Natural killer cell (primary cell): Measurements from ENCODE around the gene RTP4. TPM values are rescaled to one million over a fixed set of nuclear protein-coding genes. Genes with fewer than 3 reads are reported as not detected.

Experiments used
- ATAC-seq, 3 donors: fragments of 150-1000 bp in 2 of 3; fragments of 200-7000 bp in 1 of 3; cut with Tn5 transposase; 1 replicate in 1 of 3; 2 replicates in 2 of 3; pipeline ENCODE4 v1.10.0; 2021; ENCODE audit warnings: mild to moderate bottlenecking in 2 of 3, moderate library complexity in 2 of 3
- DNase-seq, 2 donors: peaks; one replicate each; pipeline versions ENCODE4 v3.0.0 to v3.0.0-alpha.2; 2013 to 2021; ENCODE audit warnings: mixed read lengths in 1 of 2
- H3K27ac ChIP-seq: one replicate; pipeline ENCODE4 v1.5.1; 2013; ENCODE audit warnings: mild to moderate bottlenecking, low read length
- H3K27me3 ChIP-seq: one replicate; pipeline ENCODE4 v1.6.1; 2013; ENCODE audit warnings: low read length; ENCODE audit not compliant: control insufficient read depth, insufficient read depth
- H3K36me3 ChIP-seq: one replicate; pipeline ENCODE4 v1.6.1; 2013; ENCODE audit warnings: low read length; ENCODE audit not compliant: control insufficient read depth, insufficient read depth
- H3K4me1 ChIP-seq: one replicate; pipeline ENCODE4 v1.6.1; 2013; ENCODE audit warnings: low read length; ENCODE audit not compliant: control insufficient read depth, insufficient read depth
- H3K4me3 ChIP-seq: one replicate; pipeline ENCODE4 v1.5.1; 2013; ENCODE audit warnings: low read length
- H3K9me3 ChIP-seq: one replicate; pipeline ENCODE4 v1.6.1; 2013; ENCODE audit warnings: low read length; ENCODE audit not compliant: control insufficient read depth, insufficient read depth
- H3K27ac Mint-ChIP-seq, 2 donors: one replicate each; pipeline ENCODE4 v1.8.0; 2022; ENCODE audit warnings: mild to moderate bottlenecking in 2 of 2, mixed read lengths in 2 of 2, moderate library complexity in 1 of 2
- H3K27me3 Mint-ChIP-seq, 2 donors: one replicate each; pipeline ENCODE4 v1.8.0; 2022; ENCODE audit warnings: low read depth in 2 of 2, mixed read lengths in 2 of 2
- H3K36me3 Mint-ChIP-seq: one replicate; pipeline ENCODE4 v1.8.0; 2022; ENCODE audit warnings: mixed read lengths
- H3K4me1 Mint-ChIP-seq, 2 donors: one replicate each; pipeline ENCODE4 v1.8.0; 2022; ENCODE audit warnings: mixed read lengths in 2 of 2
- H3K4me3 Mint-ChIP-seq: one replicate; pipeline ENCODE4 v1.8.0; 2022; ENCODE audit warnings: mild to moderate bottlenecking, moderate library complexity, mixed read lengths
- H3K9me3 Mint-ChIP-seq, 2 donors: one replicate each; pipeline ENCODE4 v1.8.0; 2022; ENCODE audit warnings: mixed read lengths in 2 of 2
- WGBS: methylation state at CpG from one replicate; pipeline ENCODE4 v1.1.7; 2013; ENCODE audit warnings: missing lambda C conversion rate; ENCODE audit not compliant: insufficient coverage; 5-methylcytosine and 5-hydroxymethylcytosine counted together
- intact Hi-C: fragments of 100-400 bp; cut with micrococcal nuclease; formaldehyde crosslinking; loops from one replicate; pipeline ENCODE4 v1.14.2; 2022
- total RNA-seq, 4 donors: library from RNA; stranded (reverse); fragments of 120-200 nt in 1 of 4; gene quantifications; one replicate each; pipeline versions ENCODE4 v1.2.3 to v1.2.4, GENCODE V29; 2013 to 2022
- TF ChIP-seq, protein P1 (sequence below): fragments of 200-600 bp; IDR thresholded peaks from one replicate; pipeline ENCODE4 v1.8.0; 2022; ENCODE audit warnings: antibody characterized with exemption

The RTP4 gene
- total RNA-seq, 3 donors from 2014 or later (not counting 1 experiment from before 2014, with no cell fraction given) = 4.2 to 8.0 (median 4.4) TPM

DNA sequence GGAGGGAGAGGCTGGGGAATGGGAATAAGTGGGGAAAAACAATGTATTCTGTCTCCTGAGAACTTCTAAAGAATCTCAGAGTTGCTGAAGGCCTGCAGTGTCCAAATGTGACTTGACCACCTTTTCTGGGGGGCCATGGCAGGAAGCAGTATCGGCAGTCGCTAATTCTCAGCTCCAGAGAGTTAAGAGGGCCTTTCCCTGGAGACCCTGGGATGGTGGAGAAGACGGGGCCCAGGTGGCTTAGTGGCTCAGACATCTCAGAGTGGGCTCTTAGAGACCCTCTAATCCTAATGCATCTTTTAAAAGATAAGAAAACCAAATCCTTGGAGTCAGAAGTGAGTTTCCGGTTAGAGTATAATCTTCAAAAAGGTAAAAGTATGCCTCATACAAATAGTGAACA, 15.1 kb downstream of the RTP4 start:
- Histone ChIP-seq H3K36me3 (no peaks in the 10 kb centered on the region), H3K9me3 (no peaks in the 10 kb centered on the region), H3K27ac (no peak overlapping the region), H3K4me3 (no peak overlapping the region), H3K4me1 (no peaks in the 10 kb centered on the region), H3K27me3 (no peaks in the 10 kb centered on the region)
- ATAC-seq = no peak
- Mint-ChIP-seq H3K27me3 (peaks cover 0 to 5% of the 10 kb centered on the region in 2 donors), H3K27ac (no peak overlapping the region), H3K4me3 (no peak overlapping the region), H3K4me1 (peaks cover 2 to 9% of the 10 kb centered on the region in 2 donors), H3K9me3 (peaks cover 3 to 11% of the 10 kb centered on the region in 2 donors), H3K36me3 (peaks cover 31% of the 10 kb centered on the region)
- intact Hi-C loops = no loop called here
- WGBS = 86% methylated on average over 3 of the region's 4 CpGs
- TF ChIP-seq, protein P1, sequence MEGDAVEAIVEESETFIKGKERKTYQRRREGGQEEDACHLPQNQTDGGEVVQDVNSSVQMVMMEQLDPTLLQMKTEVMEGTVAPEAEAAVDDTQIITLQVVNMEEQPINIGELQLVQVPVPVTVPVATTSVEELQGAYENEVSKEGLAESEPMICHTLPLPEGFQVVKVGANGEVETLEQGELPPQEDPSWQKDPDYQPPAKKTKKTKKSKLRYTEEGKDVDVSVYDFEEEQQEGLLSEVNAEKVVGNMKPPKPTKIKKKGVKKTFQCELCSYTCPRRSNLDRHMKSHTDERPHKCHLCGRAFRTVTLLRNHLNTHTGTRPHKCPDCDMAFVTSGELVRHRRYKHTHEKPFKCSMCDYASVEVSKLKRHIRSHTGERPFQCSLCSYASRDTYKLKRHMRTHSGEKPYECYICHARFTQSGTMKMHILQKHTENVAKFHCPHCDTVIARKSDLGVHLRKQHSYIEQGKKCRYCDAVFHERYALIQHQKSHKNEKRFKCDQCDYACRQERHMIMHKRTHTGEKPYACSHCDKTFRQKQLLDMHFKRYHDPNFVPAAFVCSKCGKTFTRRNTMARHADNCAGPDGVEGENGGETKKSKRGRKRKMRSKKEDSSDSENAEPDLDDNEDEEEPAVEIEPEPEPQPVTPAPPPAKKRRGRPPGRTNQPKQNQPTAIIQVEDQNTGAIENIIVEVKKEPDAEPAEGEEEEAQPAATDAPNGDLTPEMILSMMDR = no peak
- DNase-seq = no peak

DNA sequence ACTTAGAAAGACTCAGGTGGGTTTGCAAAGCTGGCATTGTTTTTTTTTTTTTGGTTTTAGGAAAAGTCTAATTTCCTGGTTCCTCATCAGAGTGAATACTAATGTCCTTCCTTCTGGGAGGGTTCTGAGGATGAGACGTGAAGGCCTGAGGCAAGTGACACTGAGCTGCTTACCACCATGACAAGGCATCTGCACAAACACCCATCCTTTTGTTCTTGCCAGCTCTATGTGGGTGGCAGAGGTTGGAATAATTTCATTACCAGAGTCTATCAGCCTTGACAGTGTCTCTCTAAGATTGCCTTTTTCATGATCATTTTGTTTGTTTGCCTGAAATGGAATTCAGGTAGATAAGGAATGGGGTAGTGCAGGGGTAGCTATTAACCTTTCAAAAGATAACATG, 17.1 kb downstream of the RTP4 start:
- peaks cover 6 to 23% of the 10 kb centered on the region in 2 donors for H3K9me3 Mint-ChIP-seq

GRCh38 chr3:187396661-187397060, 28.5 kb downstream of the RTP4 start:
- DNase-seq = no peak
- H3K27ac Mint-ChIP-seq = no peak overlapping the region
- Histone ChIP-seq H3K36me3 (no peaks in the 10 kb centered on the region), H3K4me3 (no peak overlapping the region), H3K27me3 (no peaks in the 10 kb centered on the region), H3K4me1 (no peaks in the 10 kb centered on the region), H3K27ac (no peak overlapping the region), H3K9me3 (no peaks in the 10 kb centered on the region)
- H3K4me1 Mint-ChIP-seq = no peaks in the 10 kb centered on the region
- H3K27me3 Mint-ChIP-seq = peaks cover 11 to 57% of the 10 kb centered on the region in 2 donors
- H3K9me3 Mint-ChIP-seq = no peaks in the 10 kb centered on the region
- intact Hi-C loops = no loop called here
- no peak for ATAC-seq
- no peak overlapping the region for H3K4me3 Mint-ChIP-seq
- 100% methylated on average over 1 of the region's 1 CpG for WGBS
- H3K36me3 Mint-ChIP-seq = no peaks in the 10 kb centered on the region
- TF ChIP-seq, protein P1 = no peak

More for the DNA sequence above, 17.1 kb downstream of the RTP4 start:
- H3K27ac ChIP-seq = no peak overlapping the region
- H3K36me3 ChIP-seq = no peaks in the 10 kb centered on the region
- peaks cover 0 to 4% of the 10 kb centered on the region in 2 donors for H3K4me1 Mint-ChIP-seq
- H3K9me3 ChIP-seq = no peaks in the 10 kb centered on the region
- intact Hi-C loops = no loop called here
- H3K27ac Mint-ChIP-seq = no peak overlapping the region
- peaks cover 48% of the 10 kb centered on the region for H3K36me3 Mint-ChIP-seq
- no peak for DNase-seq
- no peak overlapping the region for H3K4me3 ChIP-seq
- no CpG with 5 or more reads among the region's 1 CpG for WGBS
- peaks cover 10 to 15% of the 10 kb centered on the region in 2 donors for H3K27me3 Mint-ChIP-seq
- no peak for ATAC-seq
- no peaks in the 10 kb centered on the region for H3K27me3 ChIP-seq
- no peaks in the 10 kb centered on the region for H3K4me1 ChIP-seq
- no peak overlapping the region for H3K4me3 Mint-ChIP-seq
- TF ChIP-seq, protein P1 = no peak

- ATAC-seq (no peak), DNase-seq (no peak)
- no peaks in the 10 kb centered on the region for H3K4me1 Mint-ChIP-seq
- Histone ChIP-seq H3K27ac (no peak overlapping the region), H3K9me3 (no peaks in the 10 kb centered on the region), H3K4me3 (no peak overlapping the region), H3K4me1 (no peaks in the 10 kb centered on the region), H3K27me3 (no peaks in the 10 kb centered on the region), H3K36me3 (no peaks in the 10 kb centered on the region)
- no peaks in the 10 kb centered on the region for H3K36me3 Mint-ChIP-seq
- no peak overlapping the region for H3K4me3 Mint-ChIP-seq
- H3K9me3 Mint-ChIP-seq = no peaks in the 10 kb centered on the region
- intact Hi-C loops = no loop called here
- H3K27ac Mint-ChIP-seq = no peak overlapping the region
- H3K27me3 Mint-ChIP-seq = peaks cover 13 to 50% of the 10 kb centered on the region in 2 donors
- TF ChIP-seq, protein P1 = no peak
Observed at GRCh38 chr3:187398955-187399354, 30.8 kb downstream of the RTP4 start.
